Adipose tissue (tissue), 3 donors: ENCODE data around the gene CILP. TPM values are rescaled to one million over a fixed set of nuclear protein-coding genes. Genes with fewer than 3 reads are reported as not detected.
A peak's percentile ranks its signal among the peaks of the same experiment; 100 is the strongest.
"Not testable (repeated sequence)": the region's sequence is repeated elsewhere in the genome, so short reads cannot be mapped to it uniquely, and the experiment has no call there.

Experiments
- H3K27ac ChIP-seq: one replicate; pipeline ENCODE4 v1.5.1; 2013; ENCODE audit warnings: low read depth, low read length
- WGBS, 3 donors: extraction: QIAGEN DNeasy Blood & Tissue Kit; methylation state at CpG; one replicate each; pipeline ENCODE4 v1.1.7; 2013; 5-methylcytosine and 5-hydroxymethylcytosine counted together
- polyA plus RNA-seq, 3 donors: library from polyadenylated mRNA; stranded (reverse); fragments of 200-250 nt; gene quantifications; one replicate each; pipeline ENCODE4 v1.2.3, GENCODE V29; 2013
- donor health status: healthy with polysubstance abuse.
- donor health status: Bipolar disorder and iron deficiency.
- donor health status: healthy.

CILP gene
- polyA plus RNA-seq, 3 donors = 2.6 to 20.0 (median 13.0) TPM

- 64 to 81% (median 80%) methylated on average over 4 of the region's 10 CpGs for WGBS, 3 donors
- not testable (repeated sequence) for H3K27ac ChIP-seq
Observed at GRCh38 chr15:65226901-65227300, 15.6 kb upstream of the CILP start.

DNA sequence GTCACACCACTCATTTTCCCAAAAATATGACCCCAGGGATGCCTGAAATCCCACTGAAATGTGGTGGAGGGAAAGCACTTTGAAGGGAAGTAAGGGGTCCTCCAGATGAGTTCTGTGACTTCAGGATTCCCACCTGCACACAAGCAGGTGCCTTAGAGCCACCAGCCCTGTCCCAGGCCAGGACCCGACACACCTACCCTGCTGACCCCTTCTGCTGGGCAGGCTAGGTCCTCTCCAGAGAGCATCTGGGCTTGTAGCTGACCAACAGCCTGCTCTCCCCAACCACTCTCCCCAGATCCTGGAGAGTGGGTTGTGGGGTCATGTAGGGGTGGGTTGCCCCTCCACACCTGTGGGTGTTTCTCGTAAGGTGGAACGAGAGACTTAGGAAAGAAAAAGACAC is 14.9 kb upstream of the CILP start:
- no peak overlapping the region for H3K27ac ChIP-seq
- 87 to 100% (median 100%) methylated on average over 2 to 3 of the region's 3 CpGs for WGBS, 3 donors

DNA sequence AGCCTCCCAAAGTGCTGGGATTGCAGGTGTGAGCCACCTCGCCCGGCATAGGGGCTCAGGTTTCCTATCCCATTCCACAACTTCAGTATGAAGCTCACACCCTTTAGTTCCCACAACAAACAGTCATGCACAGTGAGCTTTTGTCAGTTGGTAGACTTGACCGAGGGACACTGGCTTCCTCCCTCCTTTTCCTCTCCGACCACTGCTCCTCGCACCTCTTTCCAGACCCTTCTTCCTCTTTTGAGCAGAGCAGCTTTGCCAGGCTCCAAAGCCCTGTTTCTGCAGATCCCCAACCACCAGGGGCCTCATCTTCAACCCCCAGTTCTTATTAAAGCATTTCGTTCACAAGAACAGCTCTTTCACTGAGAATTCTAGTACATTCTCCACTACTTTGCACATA is 12.7 kb upstream of the CILP start:
- WGBS, 3 donors = 60 to 87% (median 78%) methylated on average over 6 of the region's 6 CpGs
- H3K27ac ChIP-seq = no peak overlapping the region

DNA sequence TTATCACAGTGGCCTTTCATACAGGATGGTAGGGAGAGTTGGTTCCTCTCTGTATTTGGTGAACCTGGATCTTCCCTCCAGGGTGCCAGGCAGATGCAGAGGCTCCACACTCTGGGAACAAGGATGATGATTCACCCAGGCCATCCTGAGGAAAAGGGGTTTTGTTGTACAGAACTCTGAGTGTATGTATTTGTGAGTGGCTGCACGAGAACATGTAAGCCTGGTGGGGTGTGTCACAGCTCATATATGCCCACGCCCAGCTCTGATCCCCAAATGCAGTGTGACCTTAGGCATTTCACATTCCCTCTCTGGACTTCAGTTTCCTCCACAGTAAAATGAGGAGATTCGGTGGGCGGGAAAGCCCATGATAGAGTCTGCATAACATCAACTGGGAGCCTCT is 11.6 kb upstream of the CILP start:
- 86 to 92% (median 91%) methylated on average over 4 of the region's 4 CpGs for WGBS, 3 donors
- no peak overlapping the region for H3K27ac ChIP-seq

DNA sequence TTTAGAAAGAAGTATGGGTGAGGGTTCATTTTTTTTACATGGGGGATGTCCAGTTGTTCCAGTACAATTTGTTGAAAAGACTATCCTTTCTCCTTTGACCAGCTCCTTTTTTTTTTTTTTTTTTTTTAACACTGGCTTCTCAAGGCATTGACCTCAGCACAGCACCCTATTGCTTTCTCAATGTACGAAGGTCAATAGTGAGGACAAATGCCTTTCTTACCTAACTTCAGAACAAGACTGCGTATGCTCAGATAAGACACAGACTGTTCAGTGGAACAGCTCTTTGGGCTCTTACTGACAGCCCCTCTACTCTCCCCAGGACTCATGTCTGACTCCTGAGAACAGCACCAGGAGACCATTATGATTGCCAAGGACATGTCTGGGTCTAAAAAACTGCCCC is 10.4 kb upstream of the CILP start:
- no peak overlapping the region for H3K27ac ChIP-seq
- WGBS, 3 donors = 87 to 98% (median 93%) methylated on average over 2 of the region's 2 CpGs

GRCh38 chr15:65219137-65219536 is 7.9 kb upstream of the CILP start:
- WGBS, 3 donors = 91 to 96% (median 93%) methylated on average over 3 of the region's 3 CpGs
- no peak overlapping the region for H3K27ac ChIP-seq

GRCh38 chr15:65217526-65218482 is 6.5 kb upstream of the CILP start:
- no peak overlapping the region for H3K27ac ChIP-seq
- WGBS, 3 donors = 77 to 84% (median 82%) methylated on average over 10 of the region's 10 CpGs

DNA sequence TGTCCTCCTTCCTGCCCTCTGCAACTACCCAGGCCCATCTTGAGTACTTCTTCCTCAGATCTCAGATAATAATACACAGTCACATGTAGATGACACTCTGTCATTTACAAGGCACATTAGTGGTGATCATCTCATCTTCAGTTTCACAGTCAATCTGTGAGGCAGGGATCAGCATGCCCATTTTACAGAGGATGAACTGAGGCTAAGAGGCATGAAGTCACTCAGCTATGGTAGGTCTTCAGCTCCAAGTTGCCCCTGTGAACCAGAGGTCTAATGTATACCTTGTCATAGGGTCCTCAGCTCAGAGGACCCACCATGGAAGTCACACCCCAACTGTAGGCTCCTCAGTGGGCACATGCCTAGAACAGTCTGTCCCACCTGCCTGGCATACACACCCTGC is 4.2 kb upstream of the CILP start:
- no peak overlapping the region for H3K27ac ChIP-seq

DNA sequence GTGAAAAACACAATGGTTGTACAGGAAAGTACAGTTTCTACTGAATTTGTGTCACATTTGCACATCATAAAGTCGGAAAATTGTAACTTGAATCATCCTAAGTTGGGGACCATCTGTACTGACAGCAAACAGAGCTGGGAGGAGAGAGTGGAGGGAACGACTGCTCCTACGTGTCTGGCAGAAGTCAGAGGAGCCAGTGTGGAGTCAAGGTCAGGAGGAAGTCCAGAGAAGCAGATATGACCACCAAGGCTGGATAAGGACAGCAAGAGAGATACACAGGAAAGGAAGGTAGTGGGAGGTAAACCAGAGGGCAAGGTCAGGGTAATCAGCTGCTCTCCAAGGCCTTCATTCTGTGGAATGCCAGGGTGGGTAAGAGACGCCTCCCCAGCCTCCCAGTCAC is 2.7 kb upstream of the CILP start:
- 67 to 85% (median 72%) methylated on average over 4 of the region's 4 CpGs for WGBS, 3 donors
- no peak overlapping the region for H3K27ac ChIP-seq

DNA sequence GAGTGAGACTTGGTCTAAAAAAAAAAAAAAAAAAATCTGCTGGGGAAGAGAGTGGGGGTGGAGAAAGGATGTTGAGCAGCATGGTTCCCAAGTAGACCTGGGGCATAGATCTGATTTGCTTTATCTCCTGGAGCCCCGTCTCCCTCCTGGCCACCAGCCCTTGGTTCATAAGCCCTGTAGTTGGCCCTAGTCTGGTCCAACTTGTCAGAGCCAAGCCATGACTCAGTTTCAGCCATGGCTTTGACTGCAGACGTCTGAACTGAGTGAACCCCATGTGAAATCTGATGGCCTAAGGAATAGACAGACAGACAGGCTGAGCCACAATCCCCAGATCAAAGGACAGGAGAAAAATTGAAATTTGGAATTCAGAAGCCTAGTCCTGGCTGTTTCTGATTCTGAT is 2.0 kb upstream of the CILP start:
- 62 to 81% (median 71%) methylated on average over 2 of the region's 2 CpGs for WGBS, 3 donors

DNA sequence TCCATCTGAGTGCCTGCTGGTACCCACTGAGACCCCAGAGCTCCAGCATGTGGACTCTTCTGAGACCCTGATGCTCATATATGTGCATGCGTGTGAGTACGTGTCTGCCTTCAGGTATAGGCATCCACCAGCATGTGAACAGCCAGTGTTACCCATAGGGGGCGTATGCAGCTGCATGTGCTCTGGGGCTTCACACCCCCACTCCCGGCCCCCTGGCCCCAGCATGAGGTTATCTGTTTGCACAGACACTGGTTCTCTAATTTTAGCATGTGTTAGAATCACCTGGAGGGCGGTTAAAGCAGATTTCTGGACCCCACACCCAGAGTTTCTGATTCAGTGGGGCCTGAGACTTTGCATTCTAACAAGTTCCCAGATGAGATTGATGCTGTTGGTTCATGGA is 824 bp upstream of the CILP start:
- H3K27ac ChIP-seq = peak overlapping the region; percentile 11
- WGBS, 3 donors = 52 to 81% (median 78%) methylated on average over 5 of the region's 5 CpGs

More for the DNA sequence above, 2.0 kb upstream of the CILP start:
- no peak overlapping the region for H3K27ac ChIP-seq

DNA sequence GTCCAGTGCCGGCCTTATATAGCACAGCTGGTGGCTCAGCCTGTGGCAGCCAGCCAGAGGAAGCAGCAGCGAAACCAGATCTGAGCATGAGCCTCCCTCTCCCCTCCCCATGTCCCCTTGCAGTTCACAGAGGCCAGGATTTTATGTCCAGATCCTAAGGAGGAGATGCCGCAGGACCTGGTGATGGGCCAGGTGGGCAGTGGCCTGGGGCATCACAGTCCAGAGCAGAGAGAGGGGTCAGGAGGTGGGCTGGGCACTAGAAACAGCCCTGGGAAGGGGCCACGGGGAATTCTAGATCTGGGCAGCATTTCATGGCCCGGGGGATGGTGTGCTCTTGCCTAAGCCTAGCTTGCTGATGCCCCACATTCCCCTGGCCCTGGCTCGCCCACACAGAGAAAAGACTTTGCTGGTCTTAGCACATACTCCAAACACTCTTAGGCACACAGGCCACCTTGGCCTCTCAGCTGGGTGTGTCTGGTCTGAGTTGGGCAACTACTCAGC is 259 bp upstream of the CILP start:
- WGBS, 3 donors = 39 to 64% (median 41%) methylated on average over 6 of the region's 6 CpGs
- H3K27ac ChIP-seq = no peak overlapping the region

GRCh38 chr15:65209701-65210643 is 1.3 kb downstream of the CILP start:
- WGBS, 3 donors = 70 to 79% (median 78%) methylated on average over 17 of the region's 17 CpGs
- no peak overlapping the region for H3K27ac ChIP-seq

DNA sequence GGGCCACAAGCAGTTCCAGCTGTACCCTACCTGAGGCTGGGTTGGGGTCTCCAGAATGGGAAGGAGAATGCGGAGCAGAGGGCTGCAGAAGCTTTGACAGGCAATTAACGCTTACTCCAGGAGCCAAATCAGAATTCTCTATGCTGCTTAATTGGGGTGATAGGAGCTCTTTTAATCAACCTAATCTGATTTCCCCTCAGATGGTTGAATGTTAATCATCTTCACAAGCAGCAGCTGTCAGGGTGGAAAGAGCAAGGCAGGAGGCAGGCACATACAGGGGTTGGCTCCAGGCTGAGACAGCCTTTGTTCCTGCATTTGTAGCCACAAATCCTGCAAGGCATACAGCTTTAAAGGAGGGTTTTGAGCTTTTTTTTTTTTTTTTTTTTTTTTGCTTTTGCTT is 2.6 kb downstream of the CILP start:
- 98 to 100% (median 100%) methylated on average over 2 of the region's 2 CpGs for WGBS, 3 donors
- H3K27ac ChIP-seq = no peak overlapping the region

DNA sequence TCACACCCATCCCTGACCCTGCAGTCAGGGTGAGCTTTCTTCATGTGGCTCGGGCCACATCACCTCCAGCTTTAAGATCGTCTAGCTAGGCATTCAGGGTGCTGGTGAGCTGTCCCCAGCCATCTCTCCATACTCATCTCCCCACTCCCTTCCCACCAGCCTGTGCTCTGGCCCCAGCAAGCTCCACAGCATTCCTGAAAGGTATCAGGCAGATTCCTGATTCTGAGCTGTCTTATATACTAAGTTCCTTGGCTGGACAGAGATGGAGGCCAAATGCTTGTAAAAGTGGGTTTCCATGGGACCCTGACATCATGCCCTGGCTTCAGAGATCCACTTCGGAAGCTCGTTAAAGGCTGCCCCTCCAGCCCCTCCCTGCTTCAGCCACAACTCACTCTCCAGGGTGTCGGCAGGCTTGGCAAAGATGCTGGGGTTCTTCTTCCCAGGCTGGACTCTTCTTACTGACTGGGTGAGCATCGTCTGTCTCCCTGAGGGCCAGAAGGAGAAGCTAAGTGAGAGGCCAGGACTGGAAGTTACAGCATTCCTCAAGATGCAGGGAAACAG is 3.9 kb downstream of the CILP start:
- no peak overlapping the region for H3K27ac ChIP-seq
- WGBS, 3 donors = 68 to 82% (median 75%) methylated on average over 6 of the region's 6 CpGs

GRCh38 chr15:65206750-65207149 is 4.5 kb downstream of the CILP start:
- no peak overlapping the region for H3K27ac ChIP-seq
- WGBS, 3 donors = 94 to 98% (median 96%) methylated on average over 20 of the region's 20 CpGs

DNA sequence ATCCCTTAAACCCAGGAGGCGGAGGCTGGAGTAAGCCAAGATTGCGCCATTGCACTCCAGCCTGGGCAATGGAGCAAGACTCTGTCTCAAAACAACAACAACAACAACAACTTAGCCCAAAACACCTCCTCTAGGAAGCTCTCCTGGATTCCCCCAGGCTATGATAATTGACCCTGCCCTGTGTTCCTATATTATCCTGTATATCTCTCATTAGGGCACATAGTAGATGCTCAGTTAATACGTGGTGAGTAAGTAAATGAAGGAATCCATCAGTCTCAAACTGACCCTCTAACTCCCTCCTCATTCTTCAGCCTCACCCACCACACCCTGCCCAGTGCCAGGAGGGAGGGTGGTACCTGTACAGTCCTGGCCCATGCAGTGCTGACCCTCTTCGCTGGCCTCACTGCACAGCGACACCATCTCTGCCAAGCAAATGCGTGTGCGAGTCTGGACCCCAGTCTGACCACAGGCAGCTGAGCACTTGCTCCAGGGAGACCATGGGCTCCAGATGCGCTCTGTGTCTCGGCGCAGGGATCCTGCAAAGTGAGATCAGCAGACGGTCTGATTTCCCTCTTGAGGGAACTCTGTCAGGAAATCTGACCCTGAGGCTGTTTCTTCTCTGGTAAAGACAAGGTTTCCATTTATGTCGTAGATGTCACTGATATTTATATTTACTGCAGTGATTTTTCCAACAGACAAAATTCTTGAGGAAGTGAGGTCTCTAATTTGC is 6.2 kb downstream of the CILP start:
- 93 to 95% (median 95%) methylated on average over 12 of the region's 12 CpGs for WGBS, 3 donors
- H3K27ac ChIP-seq = no peak overlapping the region

- no peak overlapping the region for H3K27ac ChIP-seq
- 92 to 97% (median 95%) methylated on average over 6 of the region's 6 CpGs for WGBS, 3 donors
Observed at GRCh38 chr15:65204236-65204930, 6.9 kb downstream of the CILP start.
